HG03175 (cell line): Measurements from ENCODE around the gene DLK2.
"Not testable (repeated sequence)": the region's sequence is repeated elsewhere in the genome, so short reads cannot be mapped to it uniquely, and the experiment has no call there.

ENCODE experiments used
- ATAC-seq: cut with Tn5 transposase; IDR thresholded peaks from one replicate; pipeline ENCODE4 v1.9.1; 2021; ENCODE audit warnings: mild to moderate bottlenecking, moderate library complexity; ENCODE audit not compliant: unreplicated experiment

DLK2 gene

GRCh38 chr6:43455531-43456428 lies at the start of gene DLK2:
Gene DLK2, minus strand, starts transcription at chr6:43455548. Its CDS starts 723 bp downstream, at chr6:43454825.
- no peak for ATAC-seq

- no peak for ATAC-seq
Observed at GRCh38 chr6:43503443-43503842, 48.1 kb upstream of the DLK2 start.

- no peak for ATAC-seq
Observed at GRCh38 chr6:43502666-43503065, 47.3 kb upstream of the DLK2 start.

DNA sequence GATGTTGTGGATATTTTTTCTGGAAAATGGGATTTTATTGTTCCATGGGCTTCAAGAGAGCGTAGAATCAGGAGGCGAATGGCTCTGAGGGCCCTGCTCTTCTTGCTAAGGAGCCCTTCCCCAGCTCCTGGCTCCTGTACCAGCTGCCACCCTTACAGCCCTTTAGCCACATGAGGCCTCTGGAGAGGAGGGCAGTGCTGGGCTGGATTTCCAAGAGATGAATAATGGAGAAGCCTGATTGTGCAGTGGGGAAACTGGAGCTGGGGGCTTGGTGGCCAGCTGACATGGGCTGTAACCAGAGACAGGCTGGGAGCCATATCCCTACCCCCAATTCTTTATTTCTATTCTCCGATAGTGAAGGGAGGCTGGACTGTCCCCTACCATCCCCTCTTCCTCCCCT lies 45.6 kb upstream of the DLK2 start:
- no peak for ATAC-seq

GRCh38 chr6:43499028-43499815 lies 43.9 kb upstream of the DLK2 start:
- no peak for ATAC-seq

GRCh38 chr6:43498291-43498690 lies 42.9 kb upstream of the DLK2 start:
- ATAC-seq: not testable (repeated sequence)

DNA sequence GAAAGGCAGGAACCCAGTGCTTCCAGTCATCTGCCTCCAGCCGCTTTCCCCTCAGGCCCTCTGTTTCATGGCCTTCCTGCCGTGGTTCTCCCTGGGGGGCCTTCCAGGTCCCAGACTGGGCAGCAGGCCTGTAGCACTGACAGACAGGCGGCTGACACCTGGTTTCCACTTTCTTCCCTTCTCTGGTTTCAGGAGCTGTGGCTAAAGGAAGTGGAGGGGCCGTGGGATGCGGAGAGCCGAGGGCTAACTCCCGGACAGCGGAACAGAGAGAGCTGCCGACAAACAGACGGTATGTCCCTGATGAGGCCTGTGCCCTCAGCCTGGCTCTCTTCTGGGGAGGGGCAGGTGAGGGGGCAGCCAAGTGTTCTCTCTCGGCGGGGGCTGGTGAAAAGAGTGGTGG lies 42.3 kb upstream of the DLK2 start:
- no peak for ATAC-seq

- ATAC-seq: no peak
Observed at GRCh38 chr6:43497129-43497396, 41.7 kb upstream of the DLK2 start.

GRCh38 chr6:43496370-43497128 lies 41.2 kb upstream of the DLK2 start:
- no peak for ATAC-seq

DNA sequence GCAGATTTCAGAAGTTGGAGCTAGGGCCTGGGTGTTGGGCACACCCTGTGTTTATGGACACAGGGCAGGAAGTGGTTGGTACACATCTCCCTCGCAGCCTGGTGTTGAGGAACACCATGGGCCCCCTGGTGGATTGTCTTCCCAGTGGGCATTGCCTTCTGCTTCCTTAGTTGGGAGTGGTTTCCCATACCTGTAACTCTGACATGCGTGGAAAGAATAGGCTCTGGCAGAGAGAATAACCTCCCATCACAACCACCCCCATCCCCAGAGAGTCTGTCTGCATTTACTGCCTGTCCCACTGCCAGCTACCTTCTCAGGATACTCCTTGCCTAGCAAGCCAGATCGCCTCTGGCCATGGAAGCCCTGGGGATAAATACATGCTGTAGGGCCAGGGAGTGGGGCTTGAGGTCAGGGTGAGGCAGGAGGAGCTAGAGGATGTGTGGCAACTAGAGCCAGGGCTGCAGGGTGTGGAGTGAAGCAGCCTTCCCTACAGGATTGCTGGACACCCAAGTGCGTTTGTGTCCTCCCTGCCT lies 40.1 kb upstream of the DLK2 start:
- no peak for ATAC-seq

DNA sequence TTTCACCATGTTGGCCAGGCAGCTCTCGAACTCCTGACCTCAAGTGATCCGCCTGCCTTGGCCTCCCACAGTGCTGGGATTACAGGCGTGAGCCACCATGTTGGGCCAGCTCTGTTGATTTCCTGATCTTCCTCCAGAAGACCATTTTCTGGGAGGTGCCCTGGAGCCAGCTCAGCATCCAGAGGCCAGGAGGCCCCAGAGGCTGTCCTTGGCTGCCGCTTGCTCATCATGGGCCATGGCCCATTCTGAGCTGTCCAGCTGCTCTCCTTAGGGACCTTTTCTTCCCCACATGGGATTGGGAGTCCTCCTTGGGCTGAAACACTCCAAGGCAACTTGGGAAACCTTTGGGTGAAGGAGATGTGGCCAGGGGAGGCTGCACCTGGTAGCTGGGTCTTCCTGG lies 39.4 kb upstream of the DLK2 start:
- no peak for ATAC-seq

DNA sequence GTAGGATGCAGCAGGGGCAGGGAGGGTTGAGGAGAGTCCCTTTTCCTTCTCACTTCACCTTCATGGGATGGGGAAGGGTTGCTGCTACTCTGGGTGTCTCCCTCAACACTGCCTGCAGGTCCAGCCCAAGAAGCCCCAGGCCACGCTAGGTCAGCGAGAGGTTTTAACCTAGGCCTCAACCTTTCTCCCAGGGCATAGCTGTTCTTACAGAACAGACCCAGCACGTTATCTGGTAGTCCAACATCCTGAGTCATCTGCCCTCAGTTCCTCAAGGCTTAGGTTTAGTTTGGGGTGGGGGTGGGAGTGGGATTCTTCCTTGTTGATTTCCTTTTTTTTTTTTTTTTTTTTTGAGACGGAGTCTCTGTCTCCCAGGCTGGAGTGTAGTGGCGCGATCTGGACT lies 39.0 kb upstream of the DLK2 start:
- ATAC-seq: no peak

- ATAC-seq: no peak
Observed at GRCh38 chr6:43493833-43494232, 38.5 kb upstream of the DLK2 start.

DNA sequence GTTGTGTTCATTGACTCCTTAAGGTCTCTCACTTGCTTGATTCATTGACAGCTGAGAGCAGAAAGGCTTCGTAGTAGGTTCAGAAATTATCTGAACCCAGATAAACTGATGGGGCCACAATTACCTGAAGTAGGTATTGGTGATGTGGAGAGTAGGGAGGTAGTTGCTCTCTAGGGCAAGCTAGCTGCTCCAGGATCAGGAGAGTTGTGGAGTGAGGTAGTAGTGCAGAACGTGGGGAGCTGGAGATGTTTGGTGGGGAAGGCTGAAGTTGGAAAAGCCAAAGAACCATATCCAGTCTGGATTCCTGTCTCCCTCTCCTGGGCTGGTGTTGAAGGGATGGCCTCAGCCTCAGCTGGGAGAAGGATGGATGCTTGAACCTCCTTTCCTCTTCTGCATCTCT lies 37.9 kb upstream of the DLK2 start:
- no peak for ATAC-seq

- ATAC-seq: no peak
Observed at GRCh38 chr6:43492673-43493072, 37.3 kb upstream of the DLK2 start.

- no peak for ATAC-seq
Observed at GRCh38 chr6:43491750-43492661, 36.7 kb upstream of the DLK2 start.

GRCh38 chr6:43490523-43490939 lies 35.2 kb upstream of the DLK2 start:
- ATAC-seq: no peak

DNA sequence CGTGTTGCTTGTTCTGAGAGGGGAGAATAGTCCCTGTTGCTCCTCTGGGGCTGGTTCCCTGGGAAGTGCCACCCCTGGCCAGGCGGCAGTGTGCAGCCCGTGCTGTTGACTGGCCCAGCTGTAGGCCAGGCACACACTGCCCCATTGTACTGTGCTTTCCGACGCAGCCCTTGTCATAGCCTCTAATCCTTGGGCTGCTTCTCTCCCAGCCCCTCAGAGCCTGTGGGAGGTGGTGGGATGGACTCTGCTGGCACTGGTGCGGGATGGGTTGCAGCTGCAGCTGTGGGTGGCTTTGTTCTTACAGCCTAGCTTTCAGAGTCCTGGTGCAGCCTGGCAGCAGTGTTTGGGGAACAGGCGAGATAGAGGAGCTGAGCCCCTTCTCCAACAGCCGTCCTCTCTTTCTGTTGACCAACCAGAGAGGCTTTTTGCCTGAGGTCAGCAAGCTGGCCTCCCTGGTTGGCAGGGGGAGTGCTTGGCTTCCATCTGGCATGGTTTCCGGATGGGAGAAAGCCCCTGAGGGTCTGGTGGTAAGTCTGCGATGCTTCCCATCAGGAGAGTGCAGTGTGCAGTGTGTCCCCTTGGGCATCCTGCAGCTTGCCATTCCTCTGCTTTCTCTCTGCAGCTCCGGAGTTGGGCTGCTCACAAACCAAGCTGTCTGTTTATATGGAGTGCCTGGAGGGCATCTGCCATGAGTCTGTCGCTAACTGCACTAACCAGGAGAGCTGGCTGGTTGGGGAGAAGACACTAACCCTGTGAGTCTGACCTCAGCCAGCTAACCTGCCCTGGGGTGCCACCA lies 34.1 kb upstream of the DLK2 start:
- ATAC-seq: no peak

DNA sequence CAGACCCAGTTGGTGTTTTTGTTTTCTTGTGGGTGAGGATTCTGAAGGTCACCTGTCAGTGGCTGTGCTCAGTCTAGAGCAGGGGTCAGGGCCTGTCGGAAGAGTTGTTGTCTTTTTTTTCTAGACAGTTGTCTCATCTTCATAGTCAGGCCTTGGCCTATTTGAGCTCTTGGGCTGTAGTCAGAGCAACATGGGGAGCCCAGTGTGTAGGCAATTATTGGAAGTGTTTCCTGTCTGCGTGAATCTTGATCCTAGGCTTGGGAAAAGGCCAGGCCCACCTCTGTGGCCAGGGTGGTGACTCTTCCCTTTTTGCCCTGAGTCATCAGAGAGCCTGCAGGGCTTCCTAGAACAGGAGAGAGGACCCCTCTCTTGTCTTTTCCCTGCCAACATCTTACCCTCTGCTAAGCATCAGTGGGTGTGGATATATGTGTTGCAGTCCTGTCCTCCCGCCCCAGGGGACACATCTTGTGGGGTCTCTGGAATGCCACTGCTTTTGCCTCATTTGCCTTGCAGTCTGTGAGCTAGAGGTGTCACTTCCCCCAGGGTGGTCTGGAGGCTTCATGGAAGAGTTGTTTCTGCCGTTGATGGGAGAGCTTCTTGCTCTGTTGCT lies 33.4 kb upstream of the DLK2 start:
- no peak for ATAC-seq
